Right atrium auricular region (tissue), 2 donors: ENCODE results near the gene FETUB. TPM values are rescaled to one million over a fixed set of nuclear protein-coding genes. Genes with fewer than 3 reads are reported as not detected.
A peak's percentile ranks its signal among the peaks of the same experiment; 100 is the strongest.

Source experiments
- DNase-seq: peaks from one replicate; pipeline ENCODE4 v3.0.0-alpha.2; 2019; ENCODE audit warnings: low spot score
- H3K27ac ChIP-seq, 2 donors: fragments of 200-600 bp; sonication (generic); 1 replicate in 1 of 2; 2 replicates in 1 of 2; pipeline ENCODE4 v1.5.1; 2016 to 2019
- H3K27me3 ChIP-seq, 2 donors: fragments of 200-600 bp; sonication (generic); one replicate each; pipeline versions ENCODE4 v1.5.1 to v1.6.0; 2017 to 2019
- H3K36me3 ChIP-seq: fragments of 200-600 bp; sonication (generic); one replicate; pipeline ENCODE4 v1.5.1; 2016
- H3K4me1 ChIP-seq, 2 donors: fragments of 200-600 bp; sonication (generic); one replicate each; pipeline versions ENCODE4 v1.5.1 to v1.6.0; 2017 to 2019
- H3K4me3 ChIP-seq, 2 donors: fragments of 200-600 bp; sonication (generic); 1 replicate in 1 of 2; 2 replicates in 1 of 2; pipeline ENCODE4 v1.5.1; 2017 to 2019; ENCODE audit warnings: mild to moderate bottlenecking in 1 of 2, moderate library complexity in 1 of 2
- H3K9me3 ChIP-seq, 2 donors: fragments of 200-600 bp; sonication (generic); one replicate each; pipeline ENCODE4 v1.5.1; 2019
- CTCF ChIP-seq, 2 donors: fragments of 200-600 bp; sonication (generic); IDR thresholded peaks; one replicate each; pipeline ENCODE4 v1.5.1; 2019; ENCODE audit warnings: antibody characterized with exemption in 2 of 2
- total RNA-seq, 2 donors: library from RNA; depleted of rRNA; stranded (reverse); fragments of >200 nt; gene quantifications; one replicate each; pipeline ENCODE4 v1.1.0, GENCODE V29; 2016

The FETUB gene
- total RNA-seq, 2 donors from 2014 or later, result not detected

- Histone ChIP-seq H3K27ac (peak overlapping the region in 1 of 2 donors; percentile 63), H3K4me3 (no peak overlapping the region), H3K36me3 (no peaks in the 10 kb centered on the region), H3K4me1 (peaks cover 0 to 4% of the 10 kb centered on the region in 2 donors), H3K9me3 (no peaks in the 10 kb centered on the region), H3K27me3 (no peaks in the 10 kb centered on the region)
- DNase-seq, result no peak
- no peak for TF ChIP-seq CTCF (IDR thresholded peaks at IDR 0.05)
These were observed 43.5 kb upstream of the FETUB start for GRCh38 chr3:186596568-186597287.

- no peaks in the 10 kb centered on the region for H3K9me3 ChIP-seq
- no peak for TF ChIP-seq CTCF (IDR thresholded peaks at IDR 0.05)
- H3K4me1 ChIP-seq, result peaks cover 0 to 4% of the 10 kb centered on the region in 2 donors
- H3K36me3 ChIP-seq, result no peaks in the 10 kb centered on the region
- no peaks in the 10 kb centered on the region for H3K27me3 ChIP-seq
- peak; percentile 61 for DNase-seq
- peak overlapping the region; percentile 21 to 79 for H3K27ac ChIP-seq
- no peak overlapping the region for H3K4me3 ChIP-seq
These were observed 42.0 kb upstream of the FETUB start for GRCh38 chr3:186598108-186598784.

- H3K4me1 ChIP-seq, result peaks cover 0 to 4% of the 10 kb centered on the region in 2 donors
- DNase-seq, result no peak
- no peaks in the 10 kb centered on the region for H3K9me3 ChIP-seq
- no peaks in the 10 kb centered on the region for H3K27me3 ChIP-seq
- no peak overlapping the region for H3K4me3 ChIP-seq
- no peaks in the 10 kb centered on the region for H3K36me3 ChIP-seq
- H3K27ac ChIP-seq, result peak overlapping the region; percentile 21 to 79
- TF ChIP-seq CTCF (IDR thresholded peaks at IDR 0.05), result no peak
These were observed 41.4 kb upstream of the FETUB start for GRCh38 chr3:186598794-186599141.

GRCh38 chr3:186599142-186599784 is 40.9 kb upstream of the FETUB start:
- Histone ChIP-seq H3K27me3 (no peaks in the 10 kb centered on the region), H3K27ac (peak overlapping the region; percentile 21 to 79), H3K4me1 (peaks cover 0 to 4% of the 10 kb centered on the region in 2 donors), H3K36me3 (no peaks in the 10 kb centered on the region), H3K4me3 (no peak overlapping the region), H3K9me3 (no peaks in the 10 kb centered on the region)
- TF ChIP-seq CTCF (IDR thresholded peaks at IDR 0.05), result no peak
- no peak for DNase-seq

- Histone ChIP-seq H3K27me3 (no peaks in the 10 kb centered on the region), H3K9me3 (no peaks in the 10 kb centered on the region), H3K4me3 (no peak overlapping the region), H3K36me3 (no peaks in the 10 kb centered on the region), H3K4me1 (peaks cover 0 to 4% of the 10 kb centered on the region in 2 donors), H3K27ac (peak overlapping the region in 1 of 2 donors; percentile 79)
- no peak for DNase-seq
- TF ChIP-seq CTCF (IDR thresholded peaks at IDR 0.05), result no peak
These were observed 40.4 kb upstream of the FETUB start for GRCh38 chr3:186599785-186600166.
